ENCODE data around the gene TERC. TPM values are rescaled to one million over a fixed set of nuclear protein-coding genes. Genes with fewer than 3 reads are reported as not detected.

Gene TERC
- total RNA-seq, 1 donor from 2014 or later = 0.86 TPM

DNA sequence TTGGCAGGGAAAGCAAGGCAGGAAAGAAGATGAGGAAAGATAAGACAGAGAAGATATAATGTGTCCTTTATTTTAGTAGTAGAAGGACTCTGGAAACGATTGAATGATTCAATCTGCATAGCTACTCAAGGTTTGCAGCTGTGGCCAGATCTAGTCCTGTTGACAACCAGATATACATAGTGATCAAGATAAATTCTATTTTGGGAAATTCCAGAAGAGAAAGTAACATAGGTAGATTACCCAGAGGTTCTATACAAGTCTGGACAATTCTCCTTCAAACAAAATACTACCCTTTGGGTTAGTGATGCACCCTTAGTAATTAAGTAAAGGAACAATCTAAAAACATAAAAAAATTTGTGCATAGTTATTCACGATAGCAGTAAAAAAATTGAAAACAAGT lies 9.4 kb downstream of the TERC start:
- TF ChIP-seq, protein P1, sequence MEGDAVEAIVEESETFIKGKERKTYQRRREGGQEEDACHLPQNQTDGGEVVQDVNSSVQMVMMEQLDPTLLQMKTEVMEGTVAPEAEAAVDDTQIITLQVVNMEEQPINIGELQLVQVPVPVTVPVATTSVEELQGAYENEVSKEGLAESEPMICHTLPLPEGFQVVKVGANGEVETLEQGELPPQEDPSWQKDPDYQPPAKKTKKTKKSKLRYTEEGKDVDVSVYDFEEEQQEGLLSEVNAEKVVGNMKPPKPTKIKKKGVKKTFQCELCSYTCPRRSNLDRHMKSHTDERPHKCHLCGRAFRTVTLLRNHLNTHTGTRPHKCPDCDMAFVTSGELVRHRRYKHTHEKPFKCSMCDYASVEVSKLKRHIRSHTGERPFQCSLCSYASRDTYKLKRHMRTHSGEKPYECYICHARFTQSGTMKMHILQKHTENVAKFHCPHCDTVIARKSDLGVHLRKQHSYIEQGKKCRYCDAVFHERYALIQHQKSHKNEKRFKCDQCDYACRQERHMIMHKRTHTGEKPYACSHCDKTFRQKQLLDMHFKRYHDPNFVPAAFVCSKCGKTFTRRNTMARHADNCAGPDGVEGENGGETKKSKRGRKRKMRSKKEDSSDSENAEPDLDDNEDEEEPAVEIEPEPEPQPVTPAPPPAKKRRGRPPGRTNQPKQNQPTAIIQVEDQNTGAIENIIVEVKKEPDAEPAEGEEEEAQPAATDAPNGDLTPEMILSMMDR (IDR thresholded peaks at IDR 0.05; ENCODE audit: insufficient read depth, low read depth, low read length) = no peak
- no peak for TF ChIP-seq EZH2 (IDR thresholded peaks at IDR 0.05; ENCODE audit: insufficient read depth, low read length)
- Histone ChIP-seq H4K20me1 (ENCODE audit: insufficient read depth, low read length) (no peaks in the 10 kb centered on the region), H3K4me2 (ENCODE audit: low read length) (no peak overlapping the region), H2AFZ (ENCODE audit: low read depth, low read length) (no peak overlapping the region), H3K9ac (ENCODE audit: low read length) (no peak overlapping the region), H3K9me3 (ENCODE audit: insufficient read depth, low read depth, low read length) (no peaks in the 10 kb centered on the region), H3K4me1 (ENCODE audit: insufficient read depth, low read length) (no peaks in the 10 kb centered on the region), H3K27ac (ENCODE audit: low read depth, low read length) (no peak overlapping the region), H3K79me2 (ENCODE audit: insufficient read depth, low read length) (no peaks in the 10 kb centered on the region), H3K27me3 (ENCODE audit: insufficient read depth, low read length) (peaks cover 2% of the 10 kb centered on the region), H3K4me3 (ENCODE audit: insufficient read depth, low read depth, low read length) (no peak overlapping the region), H3K36me3 (ENCODE audit: insufficient read depth, low read length) (no peaks in the 10 kb centered on the region)
- no peak for FAIRE-seq
- Mint-ChIP-seq H3K9me3 (ENCODE audit: unreplicated experiment) (no peaks in the 10 kb centered on the region), H3K27ac (ENCODE audit: unreplicated experiment) (no peak overlapping the region), H3K27me3 (ENCODE audit: low read depth, unreplicated experiment) (no peaks in the 10 kb centered on the region), H3K4me1 (ENCODE audit: low read depth, unreplicated experiment) (no peaks in the 10 kb centered on the region), H3K36me3 (ENCODE audit: low read depth, unreplicated experiment) (no peaks in the 10 kb centered on the region), H3K4me3 (ENCODE audit: unreplicated experiment) (no peak overlapping the region)
- no peak for DNase-seq (ENCODE audit: low read depth)

DNA sequence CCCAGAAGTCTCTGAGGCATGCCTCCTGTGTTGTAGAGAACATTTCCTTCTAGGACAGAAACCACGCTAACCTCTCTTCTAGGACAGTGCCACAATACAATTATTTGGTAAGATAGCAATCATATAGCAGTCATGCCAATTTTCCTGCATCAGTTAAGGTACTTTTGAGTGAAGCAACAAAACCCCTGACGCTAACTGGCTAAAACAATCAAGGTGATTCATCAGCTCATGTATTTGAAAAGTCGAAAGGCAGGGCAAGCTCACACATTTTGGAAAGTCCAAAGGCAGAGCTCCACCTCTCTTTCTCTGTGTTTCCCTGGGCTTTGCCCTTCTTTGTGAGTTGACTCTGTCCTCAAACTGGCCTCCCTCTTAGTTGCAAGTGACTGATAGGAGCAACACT lies 10.1 kb downstream of the TERC start:
- no peak for FAIRE-seq

DNA sequence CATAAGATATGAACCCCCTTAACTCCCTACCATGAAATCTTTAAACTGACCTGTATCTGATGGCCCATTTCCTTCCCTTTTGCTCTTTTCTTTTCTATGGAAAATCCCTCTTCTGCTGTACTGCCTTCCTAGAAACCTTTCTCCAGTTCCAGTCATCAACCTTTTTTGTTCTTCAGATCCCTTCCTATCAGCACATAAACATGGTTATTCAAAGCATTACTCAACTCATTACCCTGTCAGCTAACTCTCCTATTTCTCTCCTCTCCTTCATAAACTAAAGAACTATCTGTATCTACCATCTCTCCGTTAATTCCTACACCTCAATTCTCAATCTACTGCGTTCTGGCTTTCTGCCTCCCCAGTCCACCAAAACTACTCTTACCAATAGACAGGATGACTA lies 13.0 kb downstream of the TERC start:
- H3K9ac ChIP-seq (ENCODE audit: low read length) = no peak overlapping the region
- H3K27me3 ChIP-seq (ENCODE audit: insufficient read depth, low read length) = peaks cover 4% of the 10 kb centered on the region
- no peaks in the 10 kb centered on the region for H4K20me1 ChIP-seq (ENCODE audit: insufficient read depth, low read length)
- no peaks in the 10 kb centered on the region for H3K79me2 ChIP-seq (ENCODE audit: insufficient read depth, low read length)
- no peak overlapping the region for H2AFZ ChIP-seq (ENCODE audit: low read depth, low read length)
- H3K4me3 Mint-ChIP-seq (ENCODE audit: unreplicated experiment) = no peak overlapping the region
- no peaks in the 10 kb centered on the region for H3K36me3 ChIP-seq (ENCODE audit: insufficient read depth, low read length)
- H3K27me3 Mint-ChIP-seq (ENCODE audit: low read depth, unreplicated experiment) = no peaks in the 10 kb centered on the region
- no peak overlapping the region for H3K4me2 ChIP-seq (ENCODE audit: low read length)
- no peaks in the 10 kb centered on the region for H3K4me1 Mint-ChIP-seq (ENCODE audit: low read depth, unreplicated experiment)
- no peak overlapping the region for H3K27ac ChIP-seq (ENCODE audit: low read depth, low read length)
- no peaks in the 10 kb centered on the region for H3K4me1 ChIP-seq (ENCODE audit: insufficient read depth, low read length)
- H3K4me3 ChIP-seq (ENCODE audit: insufficient read depth, low read depth, low read length) = no peak overlapping the region
- H3K36me3 Mint-ChIP-seq (ENCODE audit: low read depth, unreplicated experiment) = no peaks in the 10 kb centered on the region
- TF ChIP-seq EZH2 (IDR thresholded peaks at IDR 0.05; ENCODE audit: insufficient read depth, low read length) = no peak
- H3K27ac Mint-ChIP-seq (ENCODE audit: unreplicated experiment) = no peak overlapping the region
- no peaks in the 10 kb centered on the region for H3K9me3 ChIP-seq (ENCODE audit: insufficient read depth, low read depth, low read length)
- DNase-seq (ENCODE audit: low read depth) (no peak), FAIRE-seq (no peak)
- H3K9me3 Mint-ChIP-seq (ENCODE audit: unreplicated experiment) = no peaks in the 10 kb centered on the region

More for the DNA sequence above, 10.1 kb downstream of the TERC start:
- H3K4me1 Mint-ChIP-seq (ENCODE audit: low read depth, unreplicated experiment) = no peaks in the 10 kb centered on the region
- Histone ChIP-seq H3K4me1 (ENCODE audit: insufficient read depth, low read length) (no peaks in the 10 kb centered on the region), H3K4me3 (ENCODE audit: insufficient read depth, low read depth, low read length) (no peak overlapping the region), H3K27me3 (ENCODE audit: insufficient read depth, low read length) (peaks cover 2% of the 10 kb centered on the region), H2AFZ (ENCODE audit: low read depth, low read length) (no peak overlapping the region), H3K36me3 (ENCODE audit: insufficient read depth, low read length) (no peaks in the 10 kb centered on the region), H3K79me2 (ENCODE audit: insufficient read depth, low read length) (no peaks in the 10 kb centered on the region), H4K20me1 (ENCODE audit: insufficient read depth, low read length) (no peaks in the 10 kb centered on the region), H3K9ac (ENCODE audit: low read length) (no peak overlapping the region), H3K4me2 (ENCODE audit: low read length) (no peak overlapping the region), H3K27ac (ENCODE audit: low read depth, low read length) (no peak overlapping the region), H3K9me3 (ENCODE audit: insufficient read depth, low read depth, low read length) (no peaks in the 10 kb centered on the region)
- no peak overlapping the region for H3K4me3 Mint-ChIP-seq (ENCODE audit: unreplicated experiment)
- no peaks in the 10 kb centered on the region for H3K9me3 Mint-ChIP-seq (ENCODE audit: unreplicated experiment)
- no peaks in the 10 kb centered on the region for H3K27me3 Mint-ChIP-seq (ENCODE audit: low read depth, unreplicated experiment)
- no peak for DNase-seq (ENCODE audit: low read depth)
- TF ChIP-seq, protein P1 (IDR thresholded peaks at IDR 0.05; ENCODE audit: insufficient read depth, low read depth, low read length) = no peak
- TF ChIP-seq EZH2 (IDR thresholded peaks at IDR 0.05; ENCODE audit: insufficient read depth, low read length) = no peak
- H3K27ac Mint-ChIP-seq (ENCODE audit: unreplicated experiment) = no peak overlapping the region
- no peaks in the 10 kb centered on the region for H3K36me3 Mint-ChIP-seq (ENCODE audit: low read depth, unreplicated experiment)
